HepG2 (cell line): Measurements from ENCODE around the gene KIF15. TPM values are rescaled to one million over a fixed set of nuclear protein-coding genes. Genes with fewer than 3 reads are reported as not detected.

Experiments
- ARNTL ChIP-seq: sonication (generic); formaldehyde crosslinking; IDR thresholded peaks from 2 replicates; pipeline ENCODE4 v1.4.0; 2020; ENCODE audit warnings: mild to moderate bottlenecking, missing genetic modification reagents
- GTF2F1 ChIP-seq: fragments of 150-350 bp; IDR thresholded peaks from 2 replicates; pipeline ENCODE4 v1.6.1; 2014; ENCODE audit warnings: low read length
- ISL2 ChIP-seq: sonication (generic); formaldehyde crosslinking; IDR thresholded peaks from 2 replicates; pipeline ENCODE4 v1.5.0; 2020; ENCODE audit warnings: missing genetic modification reagents
- NCOA2 ChIP-seq: sonication (generic); formaldehyde crosslinking; IDR thresholded peaks from 2 replicates; pipeline ENCODE4 v1.8.0; 2022; ENCODE audit warnings: inconsistent platforms
- PRDM4 ChIP-seq: sonication (generic); formaldehyde crosslinking; IDR thresholded peaks from 2 replicates; pipeline ENCODE4 v1.9.0; 2021; ENCODE audit warnings: missing genetic modification reagents, borderline replicate concordance
- ZNF234 ChIP-seq: sonication (generic); formaldehyde crosslinking; conservative IDR thresholded peaks from 2 replicates; pipeline ENCODE4 v1.5.1; 2020; ENCODE audit warnings: mild to moderate bottlenecking, missing genetic modification reagents
- ZNF34 ChIP-seq: sonication (generic); formaldehyde crosslinking; IDR thresholded peaks from 2 replicates; pipeline ENCODE4 v1.4.0; 2020; ENCODE audit warnings: mild to moderate bottlenecking, missing genetic modification reagents, borderline replicate concordance
- ZNF616 ChIP-seq: sonication (generic); formaldehyde crosslinking; IDR thresholded peaks from 2 replicates; pipeline ENCODE4 v1.5.0; 2020; ENCODE audit warnings: low read depth, mild to moderate bottlenecking, missing genetic modification reagents
- polyA plus RNA-seq, 8 experiments: library from polyadenylated mRNA; depleted of rRNA in 3 of 8; stranded (reverse) in 7 of 8; unstranded in 1 of 8; fragments of >200 nt; fragmentation: Illumina TruSeq in 4 of 8; extraction: Trizol in 4 of 8; gene quantifications; 2 replicates each; pipeline versions ENCODE4 v1.2.1 to v1.2.3, GENCODE V29; 2011 to 2016; ENCODE audit warnings: low read depth in 4 of 8, missing spikeins in 1 of 8, mixed read lengths in 1 of 8; ENCODE audit not compliant: insufficient read depth in 1 of 8
- total RNA-seq, 5 experiments: library from RNA; depleted of rRNA; stranded (reverse); fragments of >200 nt; fragmentation: Illumina TruSeq; extraction: Trizol; gene quantifications; 2 replicates each; pipeline ENCODE4 v1.2.3, GENCODE V29; 2016; ENCODE audit warnings: low read depth in 1 of 5
- TF ChIP-seq, protein P1 (sequence below): conservative IDR thresholded peaks from 2 replicates; pipeline ENCODE4 v1.6.1; 2018; ENCODE audit warnings: missing genetic modification reagents
- TF ChIP-seq, protein P2 (sequence below): sonication (generic); formaldehyde crosslinking; IDR thresholded peaks from 2 replicates; pipeline ENCODE4 v1.5.0; 2020; ENCODE audit warnings: mild to moderate bottlenecking, missing genetic modification reagents, borderline replicate concordance
- TF ChIP-seq, protein P3 (sequence below): sonication (generic); formaldehyde crosslinking; IDR thresholded peaks from 2 replicates; pipeline ENCODE4 v1.5.0; 2020; ENCODE audit warnings: mild to moderate bottlenecking, missing genetic modification reagents, borderline replicate concordance
- TF ChIP-seq, protein P4 (sequence below): sonication (generic); formaldehyde crosslinking; IDR thresholded peaks from 2 replicates; pipeline ENCODE4 v1.4.0; 2020; ENCODE audit warnings: missing genetic modification reagents, borderline replicate concordance

KIF15 gene
- total and polyA plus RNA-seq, 2 of the 13 experiments (the other 11 are each of a cell fraction or from before 2014, with no cell fraction given) = 4.8 to 33.8 TPM

DNA sequence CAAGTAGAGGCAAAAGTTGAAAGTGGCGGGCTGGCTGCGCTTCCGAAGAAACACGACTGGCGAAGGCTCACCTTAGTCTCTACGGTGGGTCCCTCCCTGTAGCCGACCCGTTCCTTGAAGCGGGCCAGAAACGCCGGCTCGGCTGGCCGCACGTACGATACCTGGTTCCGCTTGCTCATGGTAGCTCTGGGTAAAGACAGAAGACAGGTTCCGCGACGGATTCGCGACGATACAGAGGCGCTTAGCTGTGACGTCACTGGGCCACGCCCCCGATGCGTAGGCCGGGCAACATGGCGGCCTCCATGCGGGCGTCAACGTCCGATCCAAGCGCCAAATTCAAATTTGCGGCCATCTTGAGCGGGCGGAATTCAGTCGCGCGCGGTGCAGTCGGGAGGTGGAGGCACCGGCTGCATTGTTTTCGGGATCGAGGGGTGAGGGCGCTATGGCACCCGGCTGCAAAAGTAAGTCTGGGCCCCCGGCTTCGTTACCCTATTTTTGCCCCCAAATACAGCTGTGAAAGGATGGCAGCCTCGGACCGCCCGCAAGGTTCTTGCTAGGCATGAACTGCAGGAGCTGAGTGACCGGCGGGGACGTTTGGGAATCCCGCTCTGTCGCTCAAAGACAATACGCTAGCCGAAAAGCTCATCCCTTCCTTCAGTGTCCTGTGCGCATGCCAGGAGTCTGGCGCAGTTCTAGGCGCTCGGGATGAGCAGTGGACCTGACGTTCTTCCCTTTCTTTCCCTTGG lies at the start of gene KIF15, which contains the start of gene KIAA1143 (continued):
- TF ChIP-seq PRDM4 (no peak), ARNTL (CRISPR knock-in tag) (no peak), ISL2 (CRISPR knock-in tag) (peak; percentile 66), ZNF34 (CRISPR knock-in tag) (0 out of 2 replicates have a peak, but pooled peaks have one; percentile 47), ZNF616 (CRISPR knock-in tag) (no peak), ZNF234 (CRISPR knock-in tag) (no peak), GTF2F1 (no peak), NCOA2 (no peak)
- TF ChIP-seq, protein P1, sequence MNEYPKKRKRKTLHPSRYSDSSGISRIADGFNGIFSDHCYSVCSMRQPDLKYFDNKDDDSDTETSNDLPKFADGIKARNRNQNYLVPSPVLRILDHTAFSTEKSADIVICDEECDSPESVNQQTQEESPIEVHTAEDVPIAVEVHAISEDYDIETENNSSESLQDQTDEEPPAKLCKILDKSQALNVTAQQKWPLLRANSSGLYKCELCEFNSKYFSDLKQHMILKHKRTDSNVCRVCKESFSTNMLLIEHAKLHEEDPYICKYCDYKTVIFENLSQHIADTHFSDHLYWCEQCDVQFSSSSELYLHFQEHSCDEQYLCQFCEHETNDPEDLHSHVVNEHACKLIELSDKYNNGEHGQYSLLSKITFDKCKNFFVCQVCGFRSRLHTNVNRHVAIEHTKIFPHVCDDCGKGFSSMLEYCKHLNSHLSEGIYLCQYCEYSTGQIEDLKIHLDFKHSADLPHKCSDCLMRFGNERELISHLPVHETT = peak; percentile 75; the same call in 1 of the 2 replicates
- TF ChIP-seq, protein P2, sequence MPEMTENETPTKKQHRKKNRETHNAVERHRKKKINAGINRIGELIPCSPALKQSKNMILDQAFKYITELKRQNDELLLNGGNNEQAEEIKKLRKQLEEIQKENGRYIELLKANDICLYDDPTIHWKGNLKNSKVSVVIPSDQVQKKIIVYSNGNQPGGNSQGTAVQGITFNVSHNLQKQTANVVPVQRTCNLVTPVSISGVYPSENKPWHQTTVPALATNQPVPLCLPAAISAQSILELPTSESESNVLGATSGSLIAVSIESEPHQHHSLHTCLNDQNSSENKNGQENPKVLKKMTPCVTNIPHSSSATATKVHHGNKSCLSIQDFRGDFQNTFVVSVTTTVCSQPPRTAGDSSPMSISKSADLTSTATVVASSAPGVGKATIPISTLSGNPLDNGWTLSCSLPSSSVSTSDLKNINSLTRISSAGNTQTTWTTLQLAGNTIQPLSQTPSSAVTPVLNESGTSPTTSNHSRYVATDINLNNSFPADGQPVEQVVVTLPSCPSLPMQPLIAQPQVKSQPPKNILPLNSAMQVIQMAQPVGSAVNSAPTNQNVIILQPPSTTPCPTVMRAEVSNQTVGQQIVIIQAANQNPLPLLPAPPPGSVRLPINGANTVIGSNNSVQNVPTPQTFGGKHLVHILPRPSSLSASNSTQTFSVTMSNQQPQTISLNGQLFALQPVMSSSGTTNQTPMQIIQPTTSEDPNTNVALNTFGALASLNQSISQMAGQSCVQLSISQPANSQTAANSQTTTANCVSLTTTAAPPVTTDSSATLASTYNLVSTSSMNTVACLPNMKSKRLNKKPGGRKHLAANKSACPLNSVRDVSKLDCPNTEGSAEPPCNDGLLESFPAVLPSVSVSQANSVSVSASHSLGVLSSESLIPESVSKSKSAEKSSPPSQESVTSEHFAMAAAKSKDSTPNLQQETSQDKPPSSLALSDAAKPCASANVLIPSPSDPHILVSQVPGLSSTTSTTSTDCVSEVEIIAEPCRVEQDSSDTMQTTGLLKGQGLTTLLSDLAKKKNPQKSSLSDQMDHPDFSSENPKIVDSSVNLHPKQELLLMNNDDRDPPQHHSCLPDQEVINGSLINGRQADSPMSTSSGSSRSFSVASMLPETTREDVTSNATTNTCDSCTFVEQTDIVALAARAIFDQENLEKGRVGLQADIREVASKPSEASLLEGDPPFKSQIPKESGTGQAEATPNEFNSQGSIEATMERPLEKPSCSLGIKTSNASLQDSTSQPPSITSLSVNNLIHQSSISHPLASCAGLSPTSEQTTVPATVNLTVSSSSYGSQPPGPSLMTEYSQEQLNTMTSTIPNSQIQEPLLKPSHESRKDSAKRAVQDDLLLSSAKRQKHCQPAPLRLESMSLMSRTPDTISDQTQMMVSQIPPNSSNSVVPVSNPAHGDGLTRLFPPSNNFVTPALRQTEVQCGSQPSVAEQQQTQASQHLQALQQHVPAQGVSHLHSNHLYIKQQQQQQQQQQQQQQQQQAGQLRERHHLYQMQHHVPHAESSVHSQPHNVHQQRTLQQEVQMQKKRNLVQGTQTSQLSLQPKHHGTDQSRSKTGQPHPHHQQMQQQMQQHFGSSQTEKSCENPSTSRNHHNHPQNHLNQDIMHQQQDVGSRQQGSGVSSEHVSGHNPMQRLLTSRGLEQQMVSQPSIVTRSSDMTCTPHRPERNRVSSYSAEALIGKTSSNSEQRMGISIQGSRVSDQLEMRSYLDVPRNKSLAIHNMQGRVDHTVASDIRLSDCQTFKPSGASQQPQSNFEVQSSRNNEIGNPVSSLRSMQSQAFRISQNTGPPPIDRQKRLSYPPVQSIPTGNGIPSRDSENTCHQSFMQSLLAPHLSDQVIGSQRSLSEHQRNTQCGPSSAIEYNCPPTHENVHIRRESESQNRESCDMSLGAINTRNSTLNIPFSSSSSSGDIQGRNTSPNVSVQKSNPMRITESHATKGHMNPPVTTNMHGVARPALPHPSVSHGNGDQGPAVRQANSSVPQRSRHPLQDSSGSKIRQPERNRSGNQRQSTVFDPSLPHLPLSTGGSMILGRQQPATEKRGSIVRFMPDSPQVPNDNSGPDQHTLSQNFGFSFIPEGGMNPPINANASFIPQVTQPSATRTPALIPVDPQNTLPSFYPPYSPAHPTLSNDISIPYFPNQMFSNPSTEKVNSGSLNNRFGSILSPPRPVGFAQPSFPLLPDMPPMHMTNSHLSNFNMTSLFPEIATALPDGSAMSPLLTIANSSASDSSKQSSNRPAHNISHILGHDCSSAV = no peak
- TF ChIP-seq, protein P3, sequence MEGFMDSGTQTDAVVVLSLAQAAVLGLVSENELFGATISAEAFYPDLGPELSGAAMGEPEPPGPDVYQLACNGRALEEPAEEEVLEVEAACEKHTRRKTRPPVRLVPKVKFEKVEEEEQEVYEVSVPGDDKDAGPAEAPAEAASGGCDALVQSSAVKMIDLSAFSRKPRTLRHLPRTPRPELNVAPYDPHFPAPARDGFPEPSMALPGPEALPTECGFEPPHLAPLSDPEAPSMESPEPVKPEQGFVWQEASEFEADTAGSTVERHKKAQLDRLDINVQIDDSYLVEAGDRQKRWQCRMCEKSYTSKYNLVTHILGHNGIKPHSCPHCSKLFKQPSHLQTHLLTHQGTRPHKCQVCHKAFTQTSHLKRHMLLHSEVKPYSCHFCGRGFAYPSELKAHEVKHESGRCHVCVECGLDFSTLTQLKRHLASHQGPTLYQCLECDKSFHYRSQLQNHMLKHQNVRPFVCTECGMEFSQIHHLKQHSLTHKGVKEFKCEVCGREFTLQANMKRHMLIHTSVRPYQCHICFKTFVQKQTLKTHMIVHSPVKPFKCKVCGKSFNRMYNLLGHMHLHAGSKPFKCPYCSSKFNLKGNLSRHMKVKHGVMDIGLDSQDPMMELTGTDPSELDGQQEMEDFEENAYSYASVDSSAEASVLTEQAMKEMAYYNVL (CRISPR knock-in tag) = no peak
- TF ChIP-seq, protein P4, sequence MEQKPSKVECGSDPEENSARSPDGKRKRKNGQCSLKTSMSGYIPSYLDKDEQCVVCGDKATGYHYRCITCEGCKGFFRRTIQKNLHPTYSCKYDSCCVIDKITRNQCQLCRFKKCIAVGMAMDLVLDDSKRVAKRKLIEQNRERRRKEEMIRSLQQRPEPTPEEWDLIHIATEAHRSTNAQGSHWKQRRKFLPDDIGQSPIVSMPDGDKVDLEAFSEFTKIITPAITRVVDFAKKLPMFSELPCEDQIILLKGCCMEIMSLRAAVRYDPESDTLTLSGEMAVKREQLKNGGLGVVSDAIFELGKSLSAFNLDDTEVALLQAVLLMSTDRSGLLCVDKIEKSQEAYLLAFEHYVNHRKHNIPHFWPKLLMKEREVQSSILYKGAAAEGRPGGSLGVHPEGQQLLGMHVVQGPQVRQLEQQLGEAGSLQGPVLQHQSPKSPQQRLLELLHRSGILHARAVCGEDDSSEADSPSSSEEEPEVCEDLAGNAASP (CRISPR knock-in tag) = 0 out of 2 replicates have a peak, but pooled peaks have one; percentile 32
